ENCODE data around the gene TOMM7.

Gene TOMM7

DNA sequence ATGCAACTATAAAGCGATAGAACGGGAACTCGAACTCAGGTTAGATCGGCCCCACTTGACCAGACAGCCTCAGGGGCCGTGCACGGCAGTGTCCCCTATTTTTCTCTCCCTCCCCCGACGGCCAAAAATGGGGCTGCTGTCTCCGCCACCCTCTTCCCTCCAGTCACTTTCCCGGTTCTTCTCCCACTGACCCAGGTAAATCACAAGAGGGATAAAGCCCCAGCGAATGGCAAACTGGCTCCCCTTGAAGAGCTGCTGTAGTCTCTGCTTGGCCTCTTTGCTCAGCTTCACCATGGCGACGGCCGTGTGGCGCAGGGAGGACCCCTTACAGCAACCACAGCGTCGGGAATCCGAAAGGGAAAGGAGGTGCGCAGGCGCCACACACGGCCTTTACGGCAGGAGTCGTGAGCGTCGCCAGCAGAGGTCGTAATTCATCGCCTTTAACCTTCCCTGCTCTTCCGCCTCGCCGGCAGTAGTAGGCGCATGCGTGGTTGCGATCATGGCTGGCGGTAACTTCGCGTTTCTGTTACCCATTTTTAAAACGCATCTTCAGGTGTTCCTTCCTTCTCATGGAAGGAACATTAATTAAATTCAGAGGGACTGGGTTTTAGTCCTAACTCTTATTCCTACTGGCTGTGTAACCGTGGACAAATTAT lies at the start of gene TOMM7:
Gene TOMM7, minus strand, starts transcription at position 364 of the 656 bp plus-strand sequence. Its CDS starts 70 bp downstream, at position 294.
- in situ Hi-C loops (cut with MboI; ENCODE audit: low sequenced_read_pairs) = no loop called here

DNA sequence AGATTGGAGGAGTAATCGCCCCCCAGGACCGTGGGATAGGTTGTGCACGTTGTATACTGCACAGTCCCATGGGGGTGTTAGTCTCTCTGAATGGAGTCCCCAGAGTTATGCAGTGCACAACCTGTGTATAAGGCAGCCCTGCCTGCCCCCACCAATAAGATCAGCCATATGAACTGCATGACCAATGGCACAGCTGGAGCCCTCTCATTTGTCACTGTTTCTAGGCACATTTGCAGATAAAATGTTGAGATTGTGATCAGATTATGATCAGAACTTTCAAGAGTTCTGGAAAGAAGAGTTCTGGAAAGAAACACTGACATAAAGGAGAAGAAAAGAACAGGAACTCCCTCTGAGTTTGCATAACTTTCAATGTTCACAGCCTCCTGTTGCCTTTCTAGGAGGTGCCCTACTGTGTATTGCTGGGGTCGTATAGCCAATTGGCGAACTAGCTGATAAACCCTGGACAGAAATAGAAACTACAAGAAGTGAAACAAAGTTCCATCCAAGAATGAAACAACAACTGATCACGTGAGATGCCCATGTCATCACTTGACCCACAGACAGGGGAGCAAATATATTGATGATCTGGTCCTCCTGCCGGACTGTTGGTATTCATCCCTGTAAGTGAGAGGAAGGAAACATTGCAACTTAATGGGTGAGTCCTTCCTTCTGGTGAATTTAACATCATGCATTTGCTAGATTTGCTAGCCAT lies 49.6 kb upstream of the TOMM7 start:
- in situ Hi-C loops (cut with MboI; ENCODE audit: low sequenced_read_pairs) = no loop called here

DNA sequence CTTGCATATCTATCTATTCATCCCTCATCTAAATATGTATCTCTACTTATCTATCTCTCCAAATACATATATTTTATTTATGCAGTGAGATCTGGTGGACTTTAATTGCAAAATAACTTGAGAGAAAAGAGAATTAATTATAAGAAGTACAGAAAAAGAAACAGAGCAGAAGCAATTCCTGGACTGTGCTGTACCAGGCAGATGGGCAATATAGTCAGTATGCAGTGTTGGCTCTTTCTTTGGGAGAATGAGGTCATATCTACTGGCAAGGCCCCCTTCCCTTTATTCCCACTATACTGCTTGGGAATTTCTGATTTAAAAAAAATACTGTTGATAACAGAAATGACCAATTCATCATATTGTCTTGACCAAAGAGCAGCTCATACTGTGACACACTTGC lies 49.0 kb upstream of the TOMM7 start:
- in situ Hi-C loops (cut with MboI; ENCODE audit: low sequenced_read_pairs) = no loop called here

DNA sequence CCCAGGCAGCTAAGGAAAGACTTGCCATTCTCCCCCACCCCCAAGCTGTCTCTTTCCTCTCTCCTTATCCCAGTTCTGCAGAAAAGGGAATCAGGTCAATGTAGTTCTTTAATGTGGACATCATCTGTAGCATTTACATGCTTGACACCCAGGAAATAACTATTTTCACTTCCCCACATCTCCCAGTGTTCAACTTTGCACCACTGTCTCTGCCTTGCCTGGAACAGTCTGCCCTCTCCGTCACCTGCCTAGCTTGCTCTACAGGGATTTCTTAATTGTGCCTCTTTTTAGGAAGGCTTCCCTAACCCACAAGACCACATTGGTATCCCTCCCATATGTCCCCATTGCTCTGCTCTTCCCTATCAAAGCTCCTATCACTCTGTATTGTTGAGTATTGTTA lies 45.9 kb upstream of the TOMM7 start:
- in situ Hi-C loops (cut with MboI; ENCODE audit: low sequenced_read_pairs) = no loop called here

DNA sequence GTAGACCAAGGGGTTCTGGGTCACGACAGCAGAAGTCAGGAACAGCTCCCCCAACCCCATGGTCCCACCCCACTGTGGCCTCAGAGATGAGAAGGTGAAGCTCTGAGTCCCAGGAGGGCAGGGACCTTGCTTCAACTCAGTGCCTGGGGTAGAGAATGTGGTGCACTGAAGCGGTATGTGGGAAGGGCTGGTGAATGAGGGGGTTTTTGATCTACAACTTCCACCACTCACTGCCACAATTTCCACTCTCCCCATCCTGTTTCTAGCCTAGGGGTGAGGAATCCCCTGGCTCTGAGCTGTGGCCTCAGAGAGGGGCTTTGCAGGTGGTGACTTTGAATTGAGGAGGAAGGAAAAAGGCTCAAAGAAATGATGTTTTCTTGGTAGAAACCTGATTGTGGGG lies 44.9 kb upstream of the TOMM7 start:
- in situ Hi-C loops (cut with MboI; ENCODE audit: low sequenced_read_pairs) = no loop called here

DNA sequence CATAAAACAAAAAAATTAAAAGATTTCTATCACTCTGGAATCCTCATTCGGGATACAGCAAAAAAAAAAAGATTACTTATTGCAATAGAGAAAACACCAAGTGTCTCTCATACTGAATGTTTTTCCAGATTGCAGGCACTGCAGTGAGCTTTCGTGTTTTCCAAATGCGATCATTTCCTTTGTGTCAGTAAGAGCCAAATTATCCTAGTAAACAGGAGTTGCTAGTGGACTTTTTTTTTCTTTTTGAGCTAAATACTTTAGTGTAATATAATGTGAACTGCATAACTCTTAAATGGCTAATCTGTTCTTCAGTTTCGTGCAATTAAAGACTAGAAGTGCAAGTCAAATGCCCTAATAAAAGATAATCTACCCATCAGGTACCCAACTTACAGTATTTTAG lies 44.4 kb upstream of the TOMM7 start:
- in situ Hi-C loops (cut with MboI; ENCODE audit: low sequenced_read_pairs) = no loop called here

DNA sequence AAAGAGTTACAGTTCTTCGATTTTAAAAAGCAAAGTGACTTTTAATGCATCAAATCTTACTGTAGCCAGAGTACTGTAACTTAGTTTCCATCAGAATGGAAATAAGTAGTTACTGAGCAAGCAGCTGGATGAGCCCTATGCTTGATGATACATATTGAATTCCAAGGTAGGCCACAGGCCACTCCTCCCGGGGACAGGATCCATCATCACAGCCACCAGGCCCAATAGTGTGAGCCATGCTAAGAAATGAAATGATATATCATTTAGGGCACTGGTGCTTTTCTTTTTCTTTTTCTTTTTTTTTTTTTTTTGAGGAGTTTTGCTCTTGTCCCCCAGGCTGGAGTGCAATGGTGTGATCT lies 42.9 kb upstream of the TOMM7 start:
- in situ Hi-C loops (cut with MboI; ENCODE audit: low sequenced_read_pairs) = no loop called here

DNA sequence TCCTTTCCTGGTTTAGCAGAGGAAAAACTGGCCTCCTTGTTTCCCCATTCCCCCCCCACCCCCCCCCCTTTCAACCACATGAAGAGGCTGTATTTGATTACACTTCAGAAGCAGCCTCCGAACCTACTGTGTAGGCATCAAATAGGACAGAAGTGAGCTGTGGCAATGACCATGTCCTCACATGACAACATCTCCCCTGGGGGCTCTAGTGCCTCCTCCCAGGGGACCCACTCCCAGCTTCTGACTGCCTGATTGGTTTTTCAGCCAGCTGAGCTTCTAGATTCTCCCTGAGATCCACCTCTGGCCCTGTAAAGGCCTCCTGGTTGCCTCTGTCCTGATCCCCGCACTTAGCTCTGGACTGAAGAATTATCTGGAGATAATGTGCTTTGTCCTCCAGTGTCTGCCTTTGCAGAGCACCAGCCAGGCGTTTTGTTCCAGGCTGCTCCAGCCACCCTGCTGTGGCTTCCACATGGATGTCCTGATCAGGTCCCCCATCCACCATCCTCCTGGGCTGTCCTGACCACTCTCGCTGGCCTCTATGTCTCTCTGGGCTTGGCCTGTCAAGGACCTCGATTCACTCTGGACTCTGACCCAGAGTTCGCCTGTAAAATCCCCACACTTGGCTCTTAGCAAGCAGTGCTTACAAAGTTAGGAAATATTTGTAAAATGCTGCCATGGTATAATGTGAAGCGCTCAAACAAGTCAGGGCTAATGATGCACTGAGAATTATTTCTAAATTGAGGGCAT lies 42.4 kb upstream of the TOMM7 start:
- in situ Hi-C loops (cut with MboI; ENCODE audit: low sequenced_read_pairs) = no loop called here

DNA sequence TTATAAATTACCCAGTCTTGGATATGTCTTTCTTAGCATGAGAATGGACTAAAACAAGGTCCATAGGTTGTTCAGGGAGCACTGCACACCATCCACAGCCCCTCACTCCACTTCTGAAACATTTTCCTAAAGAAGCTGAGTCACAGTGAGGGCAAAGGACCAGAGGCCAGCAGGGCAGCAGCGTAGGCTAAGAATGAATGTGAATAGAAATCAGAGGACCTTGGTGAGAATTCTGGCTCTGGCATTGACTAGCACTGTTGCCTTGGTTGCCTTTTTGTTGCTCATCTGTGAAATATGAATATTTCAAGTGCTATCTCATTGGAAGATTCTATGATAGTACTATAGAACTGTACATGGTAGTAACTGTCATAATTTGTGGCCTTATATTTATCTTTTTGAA lies 41.7 kb upstream of the TOMM7 start:
- in situ Hi-C loops (cut with MboI; ENCODE audit: low sequenced_read_pairs) = no loop called here

DNA sequence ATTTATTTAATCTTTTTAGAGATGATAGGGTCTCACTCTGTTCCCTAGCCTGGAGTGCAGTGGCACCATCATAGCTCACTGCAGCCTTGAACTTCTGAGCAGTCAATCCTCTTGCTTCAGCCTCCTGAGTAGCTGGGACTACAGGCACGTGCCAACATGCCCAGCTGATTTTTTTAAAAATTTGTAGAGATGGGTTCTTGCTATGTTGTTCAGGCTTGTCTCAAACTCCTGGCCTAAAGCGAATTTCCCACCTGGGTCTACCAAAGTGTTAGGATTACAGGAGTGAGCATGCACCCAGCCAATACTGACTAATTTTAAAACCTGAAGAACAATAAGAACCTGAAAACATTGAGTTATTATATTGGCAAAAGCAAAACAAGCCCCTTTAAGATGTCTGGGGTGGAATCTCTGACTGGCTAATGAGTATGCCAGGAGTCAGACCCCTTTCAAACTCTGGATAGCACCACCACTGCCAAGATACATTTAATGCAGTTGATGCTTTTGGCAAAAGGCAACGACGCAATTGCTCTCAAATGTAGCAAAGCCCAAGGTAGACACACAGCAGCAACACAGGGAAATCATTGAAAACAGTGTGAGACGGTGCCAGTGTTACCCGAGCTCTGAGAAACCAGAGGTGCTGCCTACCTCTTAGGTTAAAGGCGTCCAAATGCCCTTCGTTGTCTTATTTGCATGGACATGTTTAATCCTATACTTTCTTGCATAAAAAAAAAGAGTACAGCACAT lies 40.7 kb upstream of the TOMM7 start:
- in situ Hi-C loops (cut with MboI; ENCODE audit: low sequenced_read_pairs) = no loop called here

DNA sequence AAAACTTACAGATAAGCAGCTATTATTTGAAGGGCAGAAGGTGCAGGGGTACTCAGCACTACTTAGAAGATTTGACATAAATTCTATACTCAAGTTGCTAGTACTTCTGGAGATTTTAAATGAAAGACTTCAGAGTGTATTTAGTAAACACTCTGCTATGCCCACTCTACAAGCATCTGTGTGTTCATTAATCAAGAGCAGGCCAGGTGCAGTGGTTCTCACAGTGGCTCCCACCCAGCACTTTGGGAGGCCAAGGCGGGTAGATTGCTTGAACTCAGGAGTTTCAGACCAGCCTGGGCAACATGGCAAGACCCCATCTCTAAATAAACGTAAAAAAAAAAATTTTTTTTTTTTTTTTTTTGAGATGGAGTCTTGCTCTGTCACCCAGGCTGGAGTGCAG lies 38.9 kb upstream of the TOMM7 start:
- in situ Hi-C loops (cut with MboI; ENCODE audit: low sequenced_read_pairs) = no loop called here

DNA sequence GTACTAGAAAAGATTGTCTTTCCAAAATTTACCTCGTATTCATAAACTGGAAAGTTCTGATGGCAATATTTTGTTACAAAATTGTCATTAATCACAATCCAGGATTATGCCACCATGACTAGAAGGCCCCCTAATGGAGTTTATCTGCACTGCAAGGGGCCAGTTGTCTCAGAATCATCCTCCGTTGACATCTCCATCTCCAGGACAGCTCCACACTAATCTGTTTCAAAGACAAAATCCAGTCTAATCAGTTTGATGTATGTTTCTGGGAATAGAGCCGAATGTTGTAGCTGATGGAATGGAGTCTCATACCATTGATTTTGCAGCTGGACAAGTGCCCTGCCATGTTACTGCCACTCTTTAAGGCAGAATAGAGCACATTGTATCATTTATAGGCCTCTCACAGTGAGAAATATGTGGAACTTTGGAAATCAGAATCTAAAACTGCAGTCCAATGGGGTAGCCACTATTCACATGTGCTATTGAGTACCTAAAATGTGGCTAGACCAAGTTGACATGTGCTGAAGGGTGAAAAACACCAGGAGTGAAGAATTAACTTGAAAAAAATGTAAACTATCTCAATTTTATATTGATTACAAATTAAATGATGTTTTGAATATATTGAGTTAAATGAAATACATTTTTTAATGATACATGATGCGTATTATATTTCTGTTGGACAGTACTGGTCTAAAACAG lies 38.3 kb upstream of the TOMM7 start:
- in situ Hi-C loops (cut with MboI; ENCODE audit: low sequenced_read_pairs) = no loop called here

DNA sequence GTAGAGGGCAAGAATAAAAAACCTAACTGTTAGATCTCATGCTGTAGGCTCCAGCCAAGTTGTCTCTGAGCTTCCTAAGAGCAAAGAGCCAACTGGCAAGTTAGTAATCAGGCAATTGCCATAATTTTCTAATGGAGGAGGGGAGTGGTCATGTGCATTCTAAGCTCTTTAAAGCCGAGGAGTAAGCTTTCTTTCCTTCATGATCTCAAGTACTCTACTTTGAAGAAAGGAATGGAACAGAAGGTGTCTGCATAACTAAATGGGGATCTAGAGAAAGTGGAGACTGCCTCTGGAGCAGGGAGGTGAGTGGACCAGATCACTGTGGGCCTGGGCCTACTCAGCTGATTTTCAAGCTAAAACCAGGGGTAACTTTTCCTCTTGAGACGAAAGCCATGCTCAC lies 37.7 kb upstream of the TOMM7 start:
- in situ Hi-C loops (cut with MboI; ENCODE audit: low sequenced_read_pairs) = no loop called here

DNA sequence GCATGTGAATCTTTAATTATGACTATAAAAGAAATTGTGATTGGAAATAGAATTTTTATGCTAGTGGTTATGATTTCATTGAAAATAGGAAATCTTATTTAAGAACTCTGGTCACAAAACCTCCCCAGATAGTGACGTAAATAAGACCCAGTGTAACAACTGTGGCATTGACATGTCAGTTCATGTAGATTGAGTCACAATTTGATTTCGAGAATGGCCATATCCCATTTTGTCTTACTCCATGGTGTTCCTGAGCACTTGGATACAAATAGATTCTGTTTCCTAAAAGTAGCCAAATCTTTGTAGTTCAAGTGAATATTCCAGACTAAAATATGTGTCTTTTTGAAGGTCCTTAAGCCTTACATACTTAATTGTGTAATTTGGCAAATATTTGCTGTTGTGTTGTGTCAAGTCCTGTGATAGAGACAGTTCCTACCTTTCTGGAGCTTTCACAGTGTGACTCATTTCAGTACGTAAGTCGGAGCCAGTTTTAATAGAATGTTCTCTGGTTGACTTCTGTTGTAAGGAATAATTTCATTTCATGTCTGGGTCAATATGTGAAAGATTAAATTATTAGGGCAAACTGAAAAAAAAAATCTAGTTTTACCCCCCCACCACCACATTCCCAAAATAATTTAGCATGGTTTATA lies 37.1 kb upstream of the TOMM7 start:
- in situ Hi-C loops (cut with MboI; ENCODE audit: low sequenced_read_pairs) = no loop called here

DNA sequence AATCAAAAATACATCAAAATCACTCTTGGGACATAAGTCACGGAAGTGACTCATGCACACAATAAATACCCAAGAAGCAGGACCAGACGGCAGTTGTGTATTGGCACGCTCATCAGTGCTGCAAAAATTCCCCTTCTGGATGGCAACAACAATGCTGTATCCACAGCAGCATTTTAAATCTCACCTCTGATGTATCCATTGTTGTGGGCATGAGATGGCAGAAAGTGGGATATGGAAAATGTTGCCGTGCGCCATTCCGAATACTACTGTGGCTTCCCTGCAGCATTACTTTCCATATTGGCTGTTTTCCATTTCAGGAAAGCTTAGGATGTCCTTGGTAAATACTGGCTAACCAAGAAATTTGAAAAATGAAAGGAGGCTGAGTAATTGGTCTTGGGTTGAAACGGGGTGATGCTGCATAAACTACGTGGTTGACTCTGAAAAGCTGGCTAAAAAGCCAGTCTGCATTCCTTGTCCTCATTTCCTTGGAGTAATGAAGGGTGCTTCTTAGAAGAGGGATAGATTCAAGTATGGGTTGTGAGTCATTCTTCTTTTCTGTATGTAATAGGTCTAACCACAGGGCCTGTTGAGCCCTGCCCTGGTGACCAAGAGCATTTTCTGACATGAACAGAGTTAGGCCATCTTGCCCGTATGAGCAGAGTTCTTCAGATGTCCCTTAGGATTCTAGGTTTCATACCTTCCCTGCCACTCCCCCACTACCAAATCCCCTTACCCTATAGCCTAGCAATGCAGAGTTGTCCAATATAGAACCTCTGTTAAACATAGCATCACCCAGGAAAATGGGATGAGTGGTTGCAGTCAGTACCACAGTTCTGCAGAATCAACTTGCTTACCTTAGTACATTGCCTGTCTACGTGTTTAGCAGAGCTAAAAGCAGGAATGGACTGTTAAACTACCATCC lies 36.3 kb upstream of the TOMM7 start:
- in situ Hi-C loops (cut with MboI; ENCODE audit: low sequenced_read_pairs) = no loop called here

DNA sequence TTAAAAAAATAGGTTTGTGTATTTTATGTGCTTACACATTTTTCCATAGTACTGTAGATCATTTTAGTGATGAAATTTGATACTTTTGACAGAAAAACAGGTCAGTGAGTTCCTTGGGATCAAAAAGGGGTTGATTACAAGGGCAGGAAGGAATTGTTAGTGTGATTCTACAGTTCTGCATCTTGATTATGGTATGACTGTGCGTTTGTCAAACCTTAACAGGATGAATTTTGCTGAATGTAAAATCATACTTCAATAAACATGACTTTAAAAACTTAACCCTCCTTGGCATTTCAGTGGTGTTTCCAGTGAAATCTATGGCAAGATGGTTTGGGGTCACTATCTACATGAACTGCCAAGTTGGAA lies 35.6 kb upstream of the TOMM7 start:
- in situ Hi-C loops (cut with MboI; ENCODE audit: low sequenced_read_pairs) = no loop called here

DNA sequence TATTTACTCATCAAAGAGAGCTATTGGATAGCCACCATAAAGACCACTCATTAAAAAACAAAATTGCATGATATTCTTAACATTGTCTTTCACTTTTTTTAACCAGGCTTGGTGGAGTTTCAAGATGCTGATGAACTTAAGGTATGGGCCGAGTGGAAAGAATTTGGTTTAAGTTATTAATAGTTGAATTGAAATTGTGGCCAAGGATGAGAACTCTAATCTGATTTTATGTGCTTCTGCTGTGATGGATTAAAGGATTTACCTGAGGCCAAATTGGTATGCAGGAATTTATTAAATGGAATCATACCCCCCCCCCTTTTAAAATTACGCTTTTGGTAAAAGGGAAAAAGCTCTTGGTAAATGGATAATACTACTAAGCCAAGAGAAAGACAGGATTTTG lies 33.8 kb upstream of the TOMM7 start:
- in situ Hi-C loops (cut with MboI; ENCODE audit: low sequenced_read_pairs) = no loop called here

DNA sequence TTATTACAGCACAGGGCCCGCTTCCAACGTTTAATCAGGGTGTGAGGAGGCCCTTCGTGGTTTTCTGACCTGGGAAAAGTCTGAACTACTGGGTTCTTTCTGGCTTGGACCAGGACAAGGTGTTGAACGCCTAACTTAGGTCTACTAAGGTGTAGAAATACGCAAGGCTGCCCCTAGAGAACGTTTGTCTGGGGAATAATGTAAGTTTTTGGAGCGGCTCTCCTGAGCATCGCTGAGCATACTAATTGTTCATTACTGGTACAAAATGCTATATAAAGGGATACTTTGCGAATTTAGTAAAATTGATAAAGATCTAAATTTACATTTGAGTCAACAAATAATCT lies 32.4 kb upstream of the TOMM7 start:
- in situ Hi-C loops (cut with MboI; ENCODE audit: low sequenced_read_pairs) = no loop called here

Measured in hTERT RPE-1 (cell line).